NCI-H1105 treated with DMSO at 0.1 percent for 48 hours (cell line): ENCODE data around the gene TRIM44.
"Not testable (repeated sequence)": the region's sequence is repeated elsewhere in the genome, so short reads cannot be mapped to it uniquely, and the experiment has no call there.

Experiments used
- DNase-seq: peaks from one replicate; lab custom pipeline; 2025; lab: John Stamatoyannopoulos, UW

Gene TRIM44

GRCh38 chr11:35633827-35634423, 28.6 kb upstream of the TRIM44 start:
- no peak for DNase-seq

- no peak for DNase-seq
Measured at GRCh38 chr11:35635933-35636332, 26.6 kb upstream of the TRIM44 start.

- peak; percentile 38 for DNase-seq
Measured at GRCh38 chr11:35639591-35640179, 22.9 kb upstream of the TRIM44 start.

GRCh38 chr11:35641171-35641897, 21.2 kb upstream of the TRIM44 start:
- DNase-seq: no peak

- no peak for DNase-seq
Measured at GRCh38 chr11:35641964-35642363, 20.6 kb upstream of the TRIM44 start.

GRCh38 chr11:35647421-35648093, 15.0 kb upstream of the TRIM44 start:
- peak; percentile 35 for DNase-seq

GRCh38 chr11:35650006-35650405, 12.6 kb upstream of the TRIM44 start:
- no peak for DNase-seq

GRCh38 chr11:35650467-35650866, 12.1 kb upstream of the TRIM44 start:
- DNase-seq: no peak

GRCh38 chr11:35651263-35651662, 11.3 kb upstream of the TRIM44 start:
- no peak for DNase-seq

GRCh38 chr11:35652786-35653185, 9.8 kb upstream of the TRIM44 start:
- DNase-seq: not testable (repeated sequence)

GRCh38 chr11:35654711-35655110, 7.9 kb upstream of the TRIM44 start:
- DNase-seq: no peak

- no peak for DNase-seq
Measured at GRCh38 chr11:35655254-35655653, 7.3 kb upstream of the TRIM44 start.

GRCh38 chr11:35655856-35656255, 6.7 kb upstream of the TRIM44 start:
- DNase-seq: no peak

GRCh38 chr11:35658020-35658948, 4.3 kb upstream of the TRIM44 start:
- no peak for DNase-seq

GRCh38 chr11:35661534-35661933, 1.0 kb upstream of the TRIM44 start:
- DNase-seq: no peak

- DNase-seq: peak; percentile 32
Measured at GRCh38 chr11:35662061-35662648, 420 bp upstream of the TRIM44 start.

- no peak for DNase-seq
Measured at GRCh38 chr11:35663408-35663702, 780 bp downstream of the TRIM44 start.

GRCh38 chr11:35664977-35665441, 2.4 kb downstream of the TRIM44 start:
- DNase-seq: no peak

GRCh38 chr11:35667257-35667656, 4.7 kb downstream of the TRIM44 start:
- no peak for DNase-seq

GRCh38 chr11:35668350-35668749, 5.8 kb downstream of the TRIM44 start:
- not testable (repeated sequence) for DNase-seq

- DNase-seq: no peak
Measured at GRCh38 chr11:35671396-35672127, 9.0 kb downstream of the TRIM44 start.
